ENCODE measurements around the gene EDNRA.

The EDNRA gene

DNA sequence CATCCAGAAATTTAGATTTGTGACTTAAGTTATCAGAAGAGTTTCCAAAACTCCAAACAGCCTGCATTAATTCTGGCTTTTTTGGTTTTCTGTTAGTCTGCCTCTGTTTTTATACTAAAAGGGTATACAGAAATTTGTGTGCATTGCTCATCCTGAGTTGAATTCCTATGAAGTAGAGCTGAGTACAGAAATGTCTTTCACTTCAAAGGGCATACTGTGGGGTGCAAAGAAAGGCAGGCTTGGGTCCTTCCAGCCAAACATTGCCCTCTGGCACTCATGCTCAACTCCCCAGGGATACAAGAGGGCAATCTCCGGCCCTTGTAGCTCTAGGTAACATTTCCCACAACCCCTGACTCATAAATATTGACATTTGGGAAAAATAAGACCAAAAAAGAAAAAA lies 108.7 kb downstream of the EDNRA start:
- DNase-seq (ENCODE audit: low read depth) = no peak

GRCh38 chr4:147590249-147590920 lies 109.5 kb downstream of the EDNRA start:
- peak; percentile 3 for DNase-seq (ENCODE audit: low read depth)

GRCh38 chr4:147591106-147591505 lies 110.2 kb downstream of the EDNRA start:
- no peak for DNase-seq (ENCODE audit: low read depth)

DNA sequence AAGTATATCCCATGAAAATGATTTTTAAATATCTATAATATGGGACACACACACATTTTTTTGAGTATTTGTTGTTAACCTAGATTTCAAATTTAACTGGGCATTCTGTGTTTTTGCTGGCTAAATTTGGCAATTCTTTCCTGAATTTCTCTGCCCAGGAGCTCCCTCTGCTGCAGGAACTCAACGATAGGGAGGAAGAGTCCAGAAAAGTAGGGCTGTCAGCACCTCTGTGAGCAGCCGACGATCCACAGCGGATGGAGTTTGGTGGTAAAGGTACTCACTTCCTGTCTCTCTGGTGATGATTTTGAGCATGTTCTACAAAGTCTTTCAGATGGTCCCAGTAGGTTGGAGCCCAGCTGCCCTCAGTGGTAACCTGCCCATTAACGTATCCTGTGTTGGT lies 113.2 kb downstream of the EDNRA start:
- DNase-seq (ENCODE audit: low read depth) = no peak

Data from stimulated activated CD8-positive, alpha-beta memory T cell treated with anti-CD3 and anti-CD28 coated beads, Interleukin-15, amount 100 ng/mL, for 24 hours (primary cell).